ENCODE data around the gene GLDC.

- TF ChIP-seq CTCF (IDR thresholded peaks at IDR 0.05; ENCODE audit: insufficient read depth, low read depth, low read length), result no peak
- TF ChIP-seq EZH2 (IDR thresholded peaks at IDR 0.05; ENCODE audit: insufficient read depth, low read length), result no peak
These were observed 53.3 kb downstream of the GLDC start for GRCh38 chr9:6592231-6592630.
